HG02571 (cell line): ENCODE data around the gene DMKN.

ENCODE experiments used
- ATAC-seq: cut with Tn5 transposase; IDR thresholded peaks from one replicate; pipeline ENCODE4 v1.9.1; 2021; ENCODE audit warnings: mild to moderate bottlenecking, moderate library complexity; ENCODE audit not compliant: unreplicated experiment

The DMKN gene

GRCh38 chr19:35528218-35529038 lies 15.0 kb upstream of the DMKN start, which contains the start of gene SBSN:
SBSN (minus strand) TSS chr19:35528311; CDS start chr19:35528281, 30 bp downstream.
- no peak for ATAC-seq

- ATAC-seq: no peak
Observed at GRCh38 chr19:35525873-35526272, 12.4 kb upstream of the DMKN start.

- no peak for ATAC-seq
Observed at GRCh38 chr19:35524181-35524837, 10.9 kb upstream of the DMKN start.

- no peak for ATAC-seq
Observed at GRCh38 chr19:35522745-35523327, 9.4 kb upstream of the DMKN start.

- no peak for ATAC-seq
Observed at GRCh38 chr19:35521124-35521743, 7.8 kb upstream of the DMKN start.

GRCh38 chr19:35519291-35519690 lies 5.8 kb upstream of the DMKN start:
- no peak for ATAC-seq

GRCh38 chr19:35518313-35518712 lies 4.9 kb upstream of the DMKN start:
- ATAC-seq: no peak

- ATAC-seq: no peak
Observed at GRCh38 chr19:35517342-35517741, 3.9 kb upstream of the DMKN start.

GRCh38 chr19:35516310-35516709 lies 2.9 kb upstream of the DMKN start:
- no peak for ATAC-seq

GRCh38 chr19:35514282-35514809 lies 897 bp upstream of the DMKN start:
- ATAC-seq: no peak

- no peak for ATAC-seq
Observed at GRCh38 chr19:35512831-35513627, 420 bp downstream of the DMKN start.

GRCh38 chr19:35511337-35511736 lies 2.1 kb downstream of the DMKN start:
- no peak for ATAC-seq

- no peak for ATAC-seq
Observed at GRCh38 chr19:35510626-35510964, 2.9 kb downstream of the DMKN start.

GRCh38 chr19:35509861-35510625 lies 3.4 kb downstream of the DMKN start:
- ATAC-seq: no peak

- ATAC-seq: no peak
Observed at GRCh38 chr19:35509018-35509652, 4.3 kb downstream of the DMKN start.

GRCh38 chr19:35508129-35508528 lies 5.3 kb downstream of the DMKN start:
- no peak for ATAC-seq

- no peak for ATAC-seq
Observed at GRCh38 chr19:35507561-35507960, 5.9 kb downstream of the DMKN start.

- ATAC-seq: no peak
Observed at GRCh38 chr19:35506011-35506410, 7.4 kb downstream of the DMKN start.

- ATAC-seq: no peak
Observed at GRCh38 chr19:35502751-35503150, 10.7 kb downstream of the DMKN start.
